Measurements from ENCODE around the gene ATP5PB.
A peak's percentile ranks its signal among the peaks of the same experiment; 100 is the strongest.

ATP5PB gene

DNA sequence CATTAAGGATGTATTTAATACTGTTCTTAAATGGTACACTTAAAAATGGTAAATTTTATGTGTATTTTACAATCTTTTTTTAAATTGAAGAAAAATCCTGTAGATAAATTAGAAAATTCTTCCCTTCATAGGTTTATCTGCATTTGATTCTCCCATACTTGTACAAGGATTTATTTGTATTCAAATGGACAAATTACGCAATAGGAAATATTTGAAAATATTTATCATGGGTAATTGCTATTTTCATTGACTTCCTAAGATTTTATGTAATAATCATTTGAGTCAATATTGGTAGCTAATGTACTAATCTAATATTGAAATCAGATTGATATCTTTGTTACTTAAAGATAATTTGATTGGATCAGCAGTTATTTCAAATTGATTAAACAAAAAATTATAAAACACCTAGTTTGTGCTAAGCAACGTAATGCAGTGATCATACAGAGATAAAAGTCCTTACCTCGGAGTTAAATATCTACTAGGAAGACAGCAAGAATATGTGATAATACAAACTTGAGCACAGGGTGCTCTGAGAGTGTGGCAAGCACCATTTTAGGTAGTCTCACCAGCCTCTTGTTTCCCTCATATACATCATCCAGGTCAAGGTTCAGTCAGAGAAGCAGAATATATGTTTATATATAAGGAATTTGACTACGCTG is 13.2 kb downstream of the ATP5PB start:
- Histone ChIP-seq H3K27me3 (replicated peaks; ENCODE audit: control insufficient read depth, insufficient read depth, low read length, poor library complexity, severe bottlenecking) (no peaks in the 10 kb centered on the region), H3K4me1 (ENCODE audit: control insufficient read depth, insufficient read depth, low read length, poor library complexity, severe bottlenecking) (peaks cover 4% of the 10 kb centered on the region), H3K27ac (ENCODE audit: insufficient read depth, low read length, poor library complexity, severe bottlenecking) (no peak overlapping the region), H3K36me3 (ENCODE audit: control insufficient read depth, insufficient read depth, low read length) (peaks cover 46% of the 10 kb centered on the region), H3K4me3 (ENCODE audit: insufficient read depth, low read depth, low read length, poor library complexity, severe bottlenecking) (no peak overlapping the region), H3K9me3 (ENCODE audit: control insufficient read depth, low read length) (no peaks in the 10 kb centered on the region)
- no peak for DNase-seq

GRCh38 chr1:111463029-111463683 is 13.9 kb downstream of the ATP5PB start:
- Histone ChIP-seq H3K36me3 (ENCODE audit: control insufficient read depth, insufficient read depth, low read length) (peaks cover 43% of the 10 kb centered on the region), H3K4me3 (ENCODE audit: insufficient read depth, low read depth, low read length, poor library complexity, severe bottlenecking) (no peak overlapping the region), H3K4me1 (ENCODE audit: control insufficient read depth, insufficient read depth, low read length, poor library complexity, severe bottlenecking) (peaks cover 4% of the 10 kb centered on the region), H3K27ac (ENCODE audit: insufficient read depth, low read length, poor library complexity, severe bottlenecking) (no peak overlapping the region), H3K27me3 (replicated peaks; ENCODE audit: control insufficient read depth, insufficient read depth, low read length, poor library complexity, severe bottlenecking) (no peaks in the 10 kb centered on the region), H3K9me3 (ENCODE audit: control insufficient read depth, low read length) (no peaks in the 10 kb centered on the region)
- no peak for DNase-seq

DNA sequence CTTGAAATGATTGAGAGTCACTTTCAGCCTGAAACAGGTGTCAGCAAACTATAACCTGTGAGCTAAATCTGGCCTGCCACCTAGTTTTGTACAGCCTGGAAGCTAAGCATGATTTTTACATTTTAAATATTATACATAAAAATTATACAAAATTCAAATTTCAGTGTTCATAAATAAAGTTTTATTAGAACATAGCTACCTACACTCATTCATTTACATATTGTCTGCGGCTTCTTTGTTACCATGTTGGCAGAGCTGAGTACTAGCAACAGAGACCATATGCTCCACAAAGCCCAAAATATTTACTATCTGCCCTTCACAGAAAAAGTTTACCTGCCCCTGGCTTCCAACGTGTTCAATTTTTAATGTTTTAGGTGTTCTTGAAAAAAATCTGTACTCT is 16.5 kb downstream of the ATP5PB start:
- H3K36me3 ChIP-seq (ENCODE audit: control insufficient read depth, insufficient read depth, low read length): peaks cover 25% of the 10 kb centered on the region
- no peaks in the 10 kb centered on the region for H3K27me3 ChIP-seq (replicated peaks; ENCODE audit: control insufficient read depth, insufficient read depth, low read length, poor library complexity, severe bottlenecking)
- H3K9me3 ChIP-seq (ENCODE audit: control insufficient read depth, low read length): no peaks in the 10 kb centered on the region
- H3K27ac ChIP-seq (ENCODE audit: insufficient read depth, low read length, poor library complexity, severe bottlenecking): no peak overlapping the region
- peaks cover 26% of the 10 kb centered on the region for H3K4me1 ChIP-seq (ENCODE audit: control insufficient read depth, insufficient read depth, low read length, poor library complexity, severe bottlenecking)
- H3K4me3 ChIP-seq (ENCODE audit: insufficient read depth, low read depth, low read length, poor library complexity, severe bottlenecking): no peak overlapping the region
- no peak for DNase-seq

DNA sequence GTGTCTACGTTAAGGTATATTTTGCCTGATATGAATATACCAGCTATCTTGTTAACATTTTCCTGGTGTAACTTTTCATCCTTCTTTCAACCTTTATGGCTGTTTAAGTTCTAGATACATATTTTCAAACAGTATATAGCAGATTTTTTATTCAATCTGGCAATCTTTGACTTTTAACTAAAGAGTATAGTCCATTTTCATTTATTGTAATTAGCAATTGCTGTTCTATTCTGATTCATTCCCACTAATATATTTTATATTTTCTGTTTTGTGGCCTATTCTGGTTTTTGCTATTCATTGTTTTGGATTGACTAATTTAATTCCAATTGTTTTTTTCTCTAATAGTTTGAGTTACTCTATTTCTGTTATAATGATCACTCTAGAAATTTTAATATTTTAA is 17.2 kb downstream of the ATP5PB start:
- DNase-seq: no peak
- peaks cover 33% of the 10 kb centered on the region for H3K4me1 ChIP-seq (ENCODE audit: control insufficient read depth, insufficient read depth, low read length, poor library complexity, severe bottlenecking)
- H3K36me3 ChIP-seq (ENCODE audit: control insufficient read depth, insufficient read depth, low read length): peaks cover 18% of the 10 kb centered on the region
- H3K9me3 ChIP-seq (ENCODE audit: control insufficient read depth, low read length): no peaks in the 10 kb centered on the region
- no peaks in the 10 kb centered on the region for H3K27me3 ChIP-seq (replicated peaks; ENCODE audit: control insufficient read depth, insufficient read depth, low read length, poor library complexity, severe bottlenecking)
- H3K27ac ChIP-seq (ENCODE audit: insufficient read depth, low read length, poor library complexity, severe bottlenecking): no peak overlapping the region
- H3K4me3 ChIP-seq (ENCODE audit: insufficient read depth, low read depth, low read length, poor library complexity, severe bottlenecking): no peak overlapping the region

GRCh38 chr1:111467865-111468716 is 18.8 kb downstream of the ATP5PB start:
- H3K36me3 ChIP-seq (ENCODE audit: control insufficient read depth, insufficient read depth, low read length): peaks cover 9% of the 10 kb centered on the region
- no peak overlapping the region for H3K27ac ChIP-seq (ENCODE audit: insufficient read depth, low read length, poor library complexity, severe bottlenecking)
- H3K9me3 ChIP-seq (ENCODE audit: control insufficient read depth, low read length): no peaks in the 10 kb centered on the region
- no peak overlapping the region for H3K4me3 ChIP-seq (ENCODE audit: insufficient read depth, low read depth, low read length, poor library complexity, severe bottlenecking)
- H3K27me3 ChIP-seq (replicated peaks; ENCODE audit: control insufficient read depth, insufficient read depth, low read length, poor library complexity, severe bottlenecking): no peaks in the 10 kb centered on the region
- H3K4me1 ChIP-seq (ENCODE audit: control insufficient read depth, insufficient read depth, low read length, poor library complexity, severe bottlenecking): peaks cover 47% of the 10 kb centered on the region
- DNase-seq: no peak

GRCh38 chr1:111468717-111469100 is 19.4 kb downstream of the ATP5PB start:
- Histone ChIP-seq H3K27me3 (replicated peaks; ENCODE audit: control insufficient read depth, insufficient read depth, low read length, poor library complexity, severe bottlenecking) (no peaks in the 10 kb centered on the region), H3K4me3 (ENCODE audit: insufficient read depth, low read depth, low read length, poor library complexity, severe bottlenecking) (no peak overlapping the region), H3K36me3 (ENCODE audit: control insufficient read depth, insufficient read depth, low read length) (peaks cover 7% of the 10 kb centered on the region), H3K27ac (ENCODE audit: insufficient read depth, low read length, poor library complexity, severe bottlenecking) (peak overlapping the region; percentile 37), H3K9me3 (ENCODE audit: control insufficient read depth, low read length) (no peaks in the 10 kb centered on the region), H3K4me1 (ENCODE audit: control insufficient read depth, insufficient read depth, low read length, poor library complexity, severe bottlenecking) (peaks cover 50% of the 10 kb centered on the region)
- DNase-seq: no peak

GRCh38 chr1:111469539-111469938 is 20.3 kb downstream of the ATP5PB start:
- H3K9me3 ChIP-seq (ENCODE audit: control insufficient read depth, low read length): no peaks in the 10 kb centered on the region
- no peak overlapping the region for H3K4me3 ChIP-seq (ENCODE audit: insufficient read depth, low read depth, low read length, poor library complexity, severe bottlenecking)
- no peaks in the 10 kb centered on the region for H3K27me3 ChIP-seq (replicated peaks; ENCODE audit: control insufficient read depth, insufficient read depth, low read length, poor library complexity, severe bottlenecking)
- peaks cover 50% of the 10 kb centered on the region for H3K4me1 ChIP-seq (ENCODE audit: control insufficient read depth, insufficient read depth, low read length, poor library complexity, severe bottlenecking)
- H3K36me3 ChIP-seq (ENCODE audit: control insufficient read depth, insufficient read depth, low read length): peaks cover 7% of the 10 kb centered on the region
- no peak for DNase-seq
- no peak overlapping the region for H3K27ac ChIP-seq (ENCODE audit: insufficient read depth, low read length, poor library complexity, severe bottlenecking)

GRCh38 chr1:111470596-111470995 is 21.3 kb downstream of the ATP5PB start:
- Histone ChIP-seq H3K9me3 (ENCODE audit: control insufficient read depth, low read length) (no peaks in the 10 kb centered on the region), H3K27me3 (replicated peaks; ENCODE audit: control insufficient read depth, insufficient read depth, low read length, poor library complexity, severe bottlenecking) (no peaks in the 10 kb centered on the region), H3K4me3 (ENCODE audit: insufficient read depth, low read depth, low read length, poor library complexity, severe bottlenecking) (no peak overlapping the region), H3K36me3 (ENCODE audit: control insufficient read depth, insufficient read depth, low read length) (peaks cover 7% of the 10 kb centered on the region), H3K4me1 (ENCODE audit: control insufficient read depth, insufficient read depth, low read length, poor library complexity, severe bottlenecking) (peaks cover 49% of the 10 kb centered on the region), H3K27ac (ENCODE audit: insufficient read depth, low read length, poor library complexity, severe bottlenecking) (peak overlapping the region; percentile 76)
- DNase-seq: no peak

GRCh38 chr1:111471012-111471411 is 21.7 kb downstream of the ATP5PB start:
- Histone ChIP-seq H3K27me3 (replicated peaks; ENCODE audit: control insufficient read depth, insufficient read depth, low read length, poor library complexity, severe bottlenecking) (no peaks in the 10 kb centered on the region), H3K27ac (ENCODE audit: insufficient read depth, low read length, poor library complexity, severe bottlenecking) (peak overlapping the region; percentile 76), H3K9me3 (ENCODE audit: control insufficient read depth, low read length) (no peaks in the 10 kb centered on the region), H3K36me3 (ENCODE audit: control insufficient read depth, insufficient read depth, low read length) (peaks cover 7% of the 10 kb centered on the region), H3K4me3 (ENCODE audit: insufficient read depth, low read depth, low read length, poor library complexity, severe bottlenecking) (no peak overlapping the region), H3K4me1 (ENCODE audit: control insufficient read depth, insufficient read depth, low read length, poor library complexity, severe bottlenecking) (peaks cover 53% of the 10 kb centered on the region)
- DNase-seq: peak; percentile 53 to 70 (median 67)

GRCh38 chr1:111471538-111471937 is 22.3 kb downstream of the ATP5PB start:
- Histone ChIP-seq H3K4me3 (ENCODE audit: insufficient read depth, low read depth, low read length, poor library complexity, severe bottlenecking) (peak overlapping the region; percentile 6), H3K27me3 (replicated peaks; ENCODE audit: control insufficient read depth, insufficient read depth, low read length, poor library complexity, severe bottlenecking) (no peaks in the 10 kb centered on the region), H3K36me3 (ENCODE audit: control insufficient read depth, insufficient read depth, low read length) (peaks cover 7% of the 10 kb centered on the region), H3K27ac (ENCODE audit: insufficient read depth, low read length, poor library complexity, severe bottlenecking) (peak overlapping the region; percentile 76), H3K4me1 (ENCODE audit: control insufficient read depth, insufficient read depth, low read length, poor library complexity, severe bottlenecking) (peaks cover 58% of the 10 kb centered on the region), H3K9me3 (ENCODE audit: control insufficient read depth, low read length) (no peaks in the 10 kb centered on the region)
- DNase-seq: no peak

Measured in effector memory CD4-positive, alpha-beta T cell (primary cell).